Breast epithelium (tissue), 3 donors: Measurements from ENCODE around the gene NEGR1.

Source experiments
- POLR2A ChIP-seq: fragments of 450-650 bp; IDR thresholded peaks from one replicate; pipeline ENCODE4 v1.6.1; 2016; ENCODE audit warnings: antibody characterized with exemption, mild to moderate bottlenecking, moderate library complexity
- TF ChIP-seq, protein P1 (sequence below), 3 donors: fragments of 450-650 bp; IDR thresholded peaks; one replicate each; pipeline ENCODE4 v1.5.1; 2016 to 2017; ENCODE audit warnings: antibody characterized with exemption in 3 of 3, mild to moderate bottlenecking in 3 of 3, moderate library complexity in 3 of 3

DNA sequence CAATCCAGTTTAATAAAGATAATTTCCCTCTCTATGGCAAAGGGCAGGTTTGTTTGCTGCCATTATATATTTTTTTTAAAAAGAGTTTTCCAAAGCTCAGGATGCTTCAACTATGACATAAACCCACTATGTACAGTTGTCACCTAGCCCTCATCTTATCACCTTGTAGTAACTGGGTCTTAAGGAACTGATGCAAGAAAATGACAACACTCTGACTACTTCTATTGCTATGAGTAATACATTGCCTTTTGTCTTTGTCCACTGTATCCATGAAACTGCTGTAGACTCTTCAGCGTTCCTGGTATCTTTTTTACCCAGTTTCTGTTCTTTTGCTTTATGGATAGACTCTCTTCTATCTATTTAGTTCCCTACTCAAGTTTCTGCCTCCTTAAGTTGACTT is 586.5 kb downstream of the NEGR1 start:
- TF ChIP-seq, protein P1, sequence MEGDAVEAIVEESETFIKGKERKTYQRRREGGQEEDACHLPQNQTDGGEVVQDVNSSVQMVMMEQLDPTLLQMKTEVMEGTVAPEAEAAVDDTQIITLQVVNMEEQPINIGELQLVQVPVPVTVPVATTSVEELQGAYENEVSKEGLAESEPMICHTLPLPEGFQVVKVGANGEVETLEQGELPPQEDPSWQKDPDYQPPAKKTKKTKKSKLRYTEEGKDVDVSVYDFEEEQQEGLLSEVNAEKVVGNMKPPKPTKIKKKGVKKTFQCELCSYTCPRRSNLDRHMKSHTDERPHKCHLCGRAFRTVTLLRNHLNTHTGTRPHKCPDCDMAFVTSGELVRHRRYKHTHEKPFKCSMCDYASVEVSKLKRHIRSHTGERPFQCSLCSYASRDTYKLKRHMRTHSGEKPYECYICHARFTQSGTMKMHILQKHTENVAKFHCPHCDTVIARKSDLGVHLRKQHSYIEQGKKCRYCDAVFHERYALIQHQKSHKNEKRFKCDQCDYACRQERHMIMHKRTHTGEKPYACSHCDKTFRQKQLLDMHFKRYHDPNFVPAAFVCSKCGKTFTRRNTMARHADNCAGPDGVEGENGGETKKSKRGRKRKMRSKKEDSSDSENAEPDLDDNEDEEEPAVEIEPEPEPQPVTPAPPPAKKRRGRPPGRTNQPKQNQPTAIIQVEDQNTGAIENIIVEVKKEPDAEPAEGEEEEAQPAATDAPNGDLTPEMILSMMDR (IDR thresholded peaks at IDR 0.05): no peak
- no peak for TF ChIP-seq POLR2A
